ENCODE measurements around the gene ANHX.

GRCh38 chr12:133234971-133235370 is 706 bp downstream of the ANHX start:
- TF ChIP-seq EZH2 (IDR thresholded peaks at IDR 0.05; ENCODE audit: borderline replicate concordance, low read length) (no peak), CTCF (IDR thresholded peaks at IDR 0.05; ENCODE audit: low read length) (no peak)

All from OCI-LY1 (cell line).